ENCODE measurements around the gene ADH4. TPM values are rescaled to one million over a fixed set of nuclear protein-coding genes. Genes with fewer than 3 reads are reported as not detected.

Gene ADH4
- total and polyA plus RNA-seq, 2 experiments from 2014 or later, result not detected

- H3K27me3 Mint-ChIP-seq (ENCODE audit: insufficient read depth, low read depth, poor library complexity), result peaks cover 2% of the 10 kb centered on the region
- peaks cover 31% of the 10 kb centered on the region for H3K9me3 Mint-ChIP-seq
- Histone ChIP-seq H3K27ac (ENCODE audit: low read depth) (no peak overlapping the region), H3K4me1 (ENCODE audit: insufficient read depth) (no peaks in the 10 kb centered on the region), H3K27me3 (ENCODE audit: insufficient read depth) (no peaks in the 10 kb centered on the region), H3K4me3 (no peak overlapping the region), H3K79me2 (replicated peaks; ENCODE audit: insufficient read depth) (no peaks in the 10 kb centered on the region), H3K36me3 (ENCODE audit: insufficient read depth) (no peaks in the 10 kb centered on the region), H3K4me2 (no peak overlapping the region), H2AFZ (no peak overlapping the region), H3F3A (replicated peaks; ENCODE audit: low read depth) (no peaks in the 10 kb centered on the region), H4K20me1 (replicated peaks; ENCODE audit: insufficient read depth) (no peaks in the 10 kb centered on the region), H3K9me2 (ENCODE audit: insufficient read depth) (no peaks in the 10 kb centered on the region)
- TF ChIP-seq JUNB (IDR thresholded peaks at IDR 0.05; ENCODE audit: unreplicated experiment) (no peak), ZNF462 (CRISPR knock-in tag; IDR thresholded peaks at IDR 0.05) (no peak), EZH2 (IDR thresholded peaks at IDR 0.05; ENCODE audit: low read depth, unreplicated experiment) (no peak), ZNF114 (CRISPR knock-in tag; IDR thresholded peaks at IDR 0.05) (no peak), EZH2phosphoT487 (IDR thresholded peaks at IDR 0.05; ENCODE audit: unreplicated experiment) (no peak), STAT1 (IDR thresholded peaks at IDR 0.05; ENCODE audit: unreplicated experiment) (no peak), CREB1 (CRISPR knock-in tag; IDR thresholded peaks at IDR 0.05; ENCODE audit: low read depth) (no peak), POLR2AphosphoS5 (IDR thresholded peaks at IDR 0.05; ENCODE audit: low read depth) (no peak)
- H3K4me3 Mint-ChIP-seq, result no peak overlapping the region
- no peak overlapping the region for H3K27ac Mint-ChIP-seq
- no peaks in the 10 kb centered on the region for H3K4me1 Mint-ChIP-seq
- DNase-seq (ENCODE audit: low spot score), result no peak
- no peak for ATAC-seq
- H3K36me3 Mint-ChIP-seq (ENCODE audit: low read depth), result peaks cover 17% of the 10 kb centered on the region; the same call in 2 of the 3 replicates
Measured at GRCh38 chr4:99180382-99181070, 36.4 kb upstream of the ADH4 start.

Data from GM23338 (cell line).